ENCODE data around the gene MARCHF6.
"Not testable (repeated sequence)": the region's sequence is repeated elsewhere in the genome, so short reads cannot be mapped to it uniquely, and the experiment has no call there.

MARCHF6 gene

GRCh38 chr5:10324518-10325370, 28.8 kb upstream of the MARCHF6 start:
- DNase-seq: no peak

- DNase-seq: no peak
These were observed 25.2 kb upstream of the MARCHF6 start for GRCh38 chr5:10328323-10328722.

GRCh38 chr5:10329446-10329819, 24.1 kb upstream of the MARCHF6 start:
- DNase-seq: no peak

- no peak for DNase-seq
These were observed 23.5 kb upstream of the MARCHF6 start for GRCh38 chr5:10329820-10330481.

GRCh38 chr5:10330511-10331230, 22.8 kb upstream of the MARCHF6 start:
- DNase-seq: no peak

GRCh38 chr5:10331341-10331796, 22.1 kb upstream of the MARCHF6 start:
- DNase-seq: no peak

GRCh38 chr5:10332301-10332700, 21.2 kb upstream of the MARCHF6 start:
- no peak for DNase-seq

GRCh38 chr5:10333154-10334006, 20.1 kb upstream of the MARCHF6 start:
- no peak for DNase-seq

GRCh38 chr5:10334831-10335230, 18.7 kb upstream of the MARCHF6 start:
- no peak for DNase-seq

GRCh38 chr5:10335711-10336470, 17.6 kb upstream of the MARCHF6 start:
- DNase-seq: no peak

GRCh38 chr5:10337107-10337506, 16.4 kb upstream of the MARCHF6 start:
- DNase-seq: no peak

- no peak for DNase-seq
These were observed 15.5 kb upstream of the MARCHF6 start for GRCh38 chr5:10337986-10338385.

GRCh38 chr5:10338686-10339057, 14.8 kb upstream of the MARCHF6 start:
- DNase-seq: no peak

- no peak for DNase-seq
These were observed 14.3 kb upstream of the MARCHF6 start for GRCh38 chr5:10339058-10339811.

GRCh38 chr5:10339958-10340357, 13.5 kb upstream of the MARCHF6 start:
- no peak for DNase-seq

GRCh38 chr5:10343486-10343885, 10.0 kb upstream of the MARCHF6 start:
- DNase-seq: no peak

GRCh38 chr5:10344461-10345106, 8.9 kb upstream of the MARCHF6 start:
- DNase-seq: not testable (repeated sequence)

- no peak for DNase-seq
These were observed 5.2 kb upstream of the MARCHF6 start for GRCh38 chr5:10348258-10348657.

GRCh38 chr5:10351199-10351905, 2.1 kb upstream of the MARCHF6 start:
- no peak for DNase-seq

- DNase-seq: no peak
These were observed 1.6 kb upstream of the MARCHF6 start for GRCh38 chr5:10351919-10352318.

Measured in NCI-H187 (cell line).